ENCODE measurements around the gene ROR1. TPM values are rescaled to one million over a fixed set of nuclear protein-coding genes. Genes with fewer than 3 reads are reported as not detected.

Gene ROR1
- total and polyA plus RNA-seq, 7 experiments from 2014 or later = 0.07 to 0.22 (median 0.16) TPM; not detected in 4

DNA sequence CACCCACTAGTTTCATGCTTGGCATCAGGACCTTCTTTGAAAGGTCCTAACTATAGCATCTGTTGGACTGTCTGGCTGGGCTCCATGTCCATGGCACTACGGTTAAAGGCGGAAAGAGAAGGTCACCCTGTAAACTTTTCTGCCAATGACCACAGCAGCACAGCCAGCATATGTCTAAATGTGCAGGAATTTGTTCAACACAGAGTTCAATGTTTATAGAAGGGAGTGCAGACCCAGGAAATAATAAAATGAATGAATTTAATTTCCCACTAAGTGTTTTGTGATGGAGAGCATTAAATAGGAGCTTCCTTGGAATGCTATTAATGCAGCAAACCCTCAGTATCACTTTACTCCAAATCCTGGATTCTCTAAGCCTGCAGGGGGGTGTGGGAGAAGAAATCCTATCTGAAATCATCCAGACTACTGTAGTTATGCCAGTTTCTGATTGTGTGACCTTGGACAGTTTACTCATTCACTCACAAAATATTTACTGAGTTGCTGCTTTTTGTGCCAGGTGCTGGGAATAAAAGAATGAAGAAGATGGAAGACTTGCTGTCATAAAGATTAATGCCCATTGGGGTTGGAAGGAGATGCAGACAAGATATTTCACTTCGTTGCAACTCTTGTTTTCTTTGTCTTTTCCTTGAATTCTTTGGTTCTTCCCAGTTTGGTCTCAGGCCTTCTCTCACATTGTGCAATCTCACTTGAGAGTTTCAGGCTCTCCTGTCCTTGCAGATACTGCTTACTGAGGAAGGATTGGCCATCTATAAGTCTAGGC, 195.0 kb downstream of the ROR1 start:
- Mint-ChIP-seq H3K9me3 (peaks cover 0 to 3% (median 0%) of the 10 kb centered on the region in 11 donors), H3K27me3 (peaks cover 3 to 24% (median 12%) of the 10 kb centered on the region in 5 donors), H3K4me3 (no peak overlapping the region), H3K36me3 (no peaks in the 10 kb centered on the region), H3K27ac (no peak overlapping the region), H3K4me1 (peaks cover 0 to 9% (median 5%) of the 10 kb centered on the region in 7 donors)
- intact Hi-C loops (cut with micrococcal nuclease) = no loop called here
- no peaks in the 10 kb centered on the region for H3K4me1 ChIP-seq (ENCODE audit: control insufficient read depth in 2 of 2, insufficient read depth in 2 of 2, low read length in 2 of 2)
- H3K4me3 ChIP-seq (ENCODE audit: low read length) = no peak overlapping the region
- POLR2A ChIA-PET = no interaction called here
- H3K36me3 ChIP-seq (ENCODE audit: control insufficient read depth in 2 of 3, insufficient read depth in 3 of 3, low read length in 3 of 3) = no peaks in the 10 kb centered on the region
- H3K27me3 ChIP-seq (ENCODE audit: control insufficient read depth in 2 of 2, insufficient read depth in 2 of 2, low read length in 2 of 2) = no peaks in the 10 kb centered on the region
- ATAC-seq = no peak
- DNase-seq = no peak
- no peaks in the 10 kb centered on the region for H3K9me3 ChIP-seq (ENCODE audit: control insufficient read depth in 2 of 3, low read length in 3 of 3)
- CTCF ChIA-PET = no interaction called here
- no peak overlapping the region for H3K27ac ChIP-seq (ENCODE audit: low read depth, low read length)

DNA sequence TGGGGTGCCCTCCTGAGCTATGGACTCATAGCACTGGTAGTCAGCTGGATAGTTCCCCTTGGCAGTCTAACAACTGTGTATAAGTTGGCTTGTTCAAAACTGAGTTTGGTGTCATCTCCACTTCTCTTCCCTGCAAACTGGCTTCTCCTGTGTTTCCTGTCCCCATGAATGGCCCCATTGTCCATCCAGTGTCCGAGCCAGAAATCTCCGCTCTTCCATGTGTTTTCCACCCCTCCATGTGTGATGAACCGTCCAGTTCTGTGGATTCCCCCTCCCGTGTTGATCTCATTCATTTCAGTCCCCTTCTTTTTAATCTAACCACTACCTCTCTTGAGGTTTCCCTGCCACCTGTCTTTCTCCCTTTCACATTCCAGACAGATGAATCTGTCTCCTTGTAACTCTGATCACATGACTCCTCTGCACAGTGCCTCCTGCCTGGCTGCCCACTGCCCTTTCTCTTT, 195.7 kb downstream of the ROR1 start:
- Mint-ChIP-seq H3K9me3 (peaks cover 0 to 3% (median 0%) of the 10 kb centered on the region in 11 donors), H3K4me3 (no peak overlapping the region), H3K27me3 (peaks cover 3 to 21% (median 12%) of the 10 kb centered on the region in 5 donors), H3K27ac (no peak overlapping the region), H3K4me1 (peaks cover 0 to 9% (median 5%) of the 10 kb centered on the region in 7 donors), H3K36me3 (no peaks in the 10 kb centered on the region)
- ChIA-PET POLR2A (no interaction called here), CTCF (no interaction called here)
- Histone ChIP-seq H3K27ac (ENCODE audit: low read depth, low read length) (no peak overlapping the region), H3K9me3 (ENCODE audit: control insufficient read depth in 2 of 3, low read length in 3 of 3) (no peaks in the 10 kb centered on the region), H3K4me1 (ENCODE audit: control insufficient read depth in 2 of 2, insufficient read depth in 2 of 2, low read length in 2 of 2) (no peaks in the 10 kb centered on the region), H3K36me3 (ENCODE audit: control insufficient read depth in 2 of 3, insufficient read depth in 3 of 3, low read length in 3 of 3) (no peaks in the 10 kb centered on the region), H3K4me3 (ENCODE audit: low read length) (no peak overlapping the region), H3K27me3 (ENCODE audit: control insufficient read depth in 2 of 2, insufficient read depth in 2 of 2, low read length in 2 of 2) (no peaks in the 10 kb centered on the region)
- DNase-seq = no peak
- intact Hi-C loops (cut with micrococcal nuclease) = no loop called here
- no peak for ATAC-seq

DNA sequence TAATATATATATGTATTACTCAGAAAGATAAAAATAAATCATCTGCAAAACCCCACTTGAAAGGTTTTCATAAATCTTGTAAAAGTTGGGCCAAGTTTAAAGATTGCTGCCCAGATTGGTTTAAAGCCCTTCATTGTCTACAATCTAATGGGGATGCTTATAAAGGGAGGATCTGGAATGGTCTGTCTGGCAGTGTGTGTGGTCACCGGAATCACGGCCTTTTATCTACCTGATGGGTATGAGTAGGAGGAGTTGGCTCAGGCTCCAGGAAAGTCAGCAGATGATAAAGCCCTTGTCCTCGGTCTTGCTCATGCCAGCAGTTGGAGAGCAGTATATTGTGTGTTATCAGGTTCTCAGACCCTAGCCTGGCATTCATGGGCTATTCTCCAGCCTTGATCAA, 197.7 kb downstream of the ROR1 start:
- intact Hi-C loops (cut with micrococcal nuclease) = no loop called here
- no peak overlapping the region for H3K27ac Mint-ChIP-seq

DNA sequence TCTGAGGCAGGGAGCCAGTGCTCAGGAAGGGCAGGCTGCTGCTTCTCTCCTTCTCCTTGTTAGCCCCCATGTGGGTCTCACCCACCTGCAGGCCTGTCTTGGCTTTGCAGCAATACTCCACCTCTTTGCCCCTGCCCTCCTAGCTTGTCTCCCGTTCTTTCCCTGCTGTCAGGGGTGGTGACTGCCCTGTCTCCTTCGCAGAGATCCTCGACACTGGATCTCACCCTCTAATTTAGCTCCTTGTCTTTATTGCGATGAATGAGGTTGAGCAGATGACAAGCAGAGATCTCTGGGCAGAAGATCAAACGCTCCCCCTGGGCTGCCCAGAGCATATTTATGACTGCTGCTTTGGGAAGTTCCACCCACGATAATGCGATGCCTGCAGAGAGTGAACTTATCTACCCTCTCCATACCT, 199.2 kb downstream of the ROR1 start:
- CTCF ChIA-PET = no interaction called here
- DNase-seq (no peak), ATAC-seq (no peak)
- H3K9me3 Mint-ChIP-seq = peaks cover 0 to 3% (median 0%) of the 10 kb centered on the region in 11 donors
- peaks cover 0 to 16% (median 3%) of the 10 kb centered on the region in 5 donors for H3K27me3 Mint-ChIP-seq
- Histone ChIP-seq H3K4me1 (ENCODE audit: control insufficient read depth in 2 of 2, insufficient read depth in 2 of 2, low read length in 2 of 2) (no peaks in the 10 kb centered on the region), H3K9me3 (ENCODE audit: control insufficient read depth in 2 of 3, low read length in 3 of 3) (no peaks in the 10 kb centered on the region), H3K27ac (ENCODE audit: low read depth, low read length) (no peak overlapping the region), H3K4me3 (ENCODE audit: low read length) (no peak overlapping the region), H3K27me3 (ENCODE audit: control insufficient read depth in 2 of 2, insufficient read depth in 2 of 2, low read length in 2 of 2) (no peaks in the 10 kb centered on the region), H3K36me3 (ENCODE audit: control insufficient read depth in 2 of 3, insufficient read depth in 3 of 3, low read length in 3 of 3) (no peaks in the 10 kb centered on the region)
- H3K4me1 Mint-ChIP-seq = no peaks in the 10 kb centered on the region
- no peaks in the 10 kb centered on the region for H3K36me3 Mint-ChIP-seq
- POLR2A ChIA-PET = no interaction called here
- intact Hi-C loops (cut with micrococcal nuclease) = no loop called here
- H3K27ac Mint-ChIP-seq = no peak overlapping the region
- no peak overlapping the region for H3K4me3 Mint-ChIP-seq

More for the DNA sequence above, 197.7 kb downstream of the ROR1 start:
- no peak overlapping the region for H3K27ac ChIP-seq (ENCODE audit: low read depth, low read length)
- no peak for ATAC-seq
- Mint-ChIP-seq H3K4me1 (peaks cover 0 to 3% (median 2%) of the 10 kb centered on the region in 7 donors), H3K9me3 (peaks cover 0 to 3% (median 0%) of the 10 kb centered on the region in 11 donors), H3K36me3 (no peaks in the 10 kb centered on the region), H3K27me3 (peaks cover 3 to 24% (median 5%) of the 10 kb centered on the region in 5 donors), H3K4me3 (no peak overlapping the region)
- H3K4me3 ChIP-seq (ENCODE audit: low read length) = no peak overlapping the region
- ChIA-PET CTCF (no interaction called here), POLR2A (no interaction called here)
- H3K9me3 ChIP-seq (ENCODE audit: control insufficient read depth in 2 of 3, low read length in 3 of 3) = no peaks in the 10 kb centered on the region
- no peak for DNase-seq
- H3K4me1 ChIP-seq (ENCODE audit: control insufficient read depth in 2 of 2, insufficient read depth in 2 of 2, low read length in 2 of 2) = no peaks in the 10 kb centered on the region
- no peaks in the 10 kb centered on the region for H3K27me3 ChIP-seq (ENCODE audit: control insufficient read depth in 2 of 2, insufficient read depth in 2 of 2, low read length in 2 of 2)
- H3K36me3 ChIP-seq (ENCODE audit: control insufficient read depth in 2 of 3, insufficient read depth in 3 of 3, low read length in 3 of 3) = no peaks in the 10 kb centered on the region

DNA sequence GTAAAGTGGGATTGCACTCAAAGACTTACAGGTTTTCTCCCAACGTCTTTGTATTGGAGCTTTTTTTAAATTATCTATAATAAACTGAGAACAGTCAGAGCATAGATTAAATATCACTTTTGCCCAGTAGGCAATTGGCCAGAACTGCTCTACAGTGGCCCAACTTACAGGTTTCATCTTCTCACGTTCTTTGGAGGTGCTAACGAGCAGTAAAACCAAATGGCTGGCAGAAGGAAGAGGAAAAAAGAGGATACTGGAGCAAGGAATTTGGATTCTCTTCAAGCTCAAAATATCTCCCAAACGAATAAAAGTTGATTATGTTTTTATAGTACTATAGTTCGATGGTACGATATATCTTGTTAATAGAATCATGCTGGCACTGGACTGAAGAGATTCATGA, 201.1 kb downstream of the ROR1 start:
- H3K36me3 Mint-ChIP-seq = no peaks in the 10 kb centered on the region
- H3K27ac ChIP-seq (ENCODE audit: low read depth, low read length) = no peak overlapping the region
- H3K4me3 Mint-ChIP-seq = no peak overlapping the region
- no peaks in the 10 kb centered on the region for H3K9me3 ChIP-seq (ENCODE audit: control insufficient read depth in 2 of 3, low read length in 3 of 3)
- no peak for DNase-seq
- ChIA-PET CTCF (no interaction called here), POLR2A (no interaction called here)
- no peak overlapping the region for H3K4me3 ChIP-seq (ENCODE audit: low read length)
- intact Hi-C loops (cut with micrococcal nuclease) = no loop called here
- H3K36me3 ChIP-seq (ENCODE audit: control insufficient read depth in 2 of 3, insufficient read depth in 3 of 3, low read length in 3 of 3) = no peaks in the 10 kb centered on the region
- H3K4me1 ChIP-seq (ENCODE audit: control insufficient read depth in 2 of 2, insufficient read depth in 2 of 2, low read length in 2 of 2) = no peaks in the 10 kb centered on the region
- no peaks in the 10 kb centered on the region for H3K27me3 ChIP-seq (ENCODE audit: control insufficient read depth in 2 of 2, insufficient read depth in 2 of 2, low read length in 2 of 2)
- peaks cover 0 to 14% (median 3%) of the 10 kb centered on the region in 5 donors for H3K27me3 Mint-ChIP-seq
- no peaks in the 10 kb centered on the region for H3K4me1 Mint-ChIP-seq
- peaks cover 0 to 3% (median 0%) of the 10 kb centered on the region in 11 donors for H3K9me3 Mint-ChIP-seq
- no peak overlapping the region for H3K27ac Mint-ChIP-seq
- ATAC-seq = no peak

DNA sequence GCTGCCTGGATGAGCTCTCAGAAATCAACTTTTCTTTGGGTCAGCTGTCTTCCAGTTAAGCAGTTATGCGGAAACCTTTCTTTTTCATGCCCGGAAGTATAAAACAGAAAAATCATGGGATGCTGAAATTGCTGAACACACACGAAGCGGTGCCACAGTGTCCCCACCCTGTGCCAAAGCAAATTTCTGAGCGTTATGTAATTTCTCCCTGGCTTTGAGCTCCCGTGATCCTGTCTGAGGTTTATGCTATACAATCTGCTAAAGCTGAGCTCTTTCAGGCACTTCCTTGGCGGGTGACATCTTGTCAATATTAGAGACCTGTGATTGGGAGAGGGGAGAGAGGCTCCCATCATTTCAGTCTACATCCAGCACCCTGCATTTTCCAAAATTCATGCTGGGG, 201.7 kb downstream of the ROR1 start:
- Mint-ChIP-seq H3K36me3 (no peaks in the 10 kb centered on the region), H3K27me3 (peaks cover 0 to 14% (median 3%) of the 10 kb centered on the region in 5 donors), H3K4me3 (no peak overlapping the region), H3K4me1 (no peaks in the 10 kb centered on the region), H3K27ac (no peak overlapping the region), H3K9me3 (peaks cover 0 to 3% (median 0%) of the 10 kb centered on the region in 11 donors)
- no peaks in the 10 kb centered on the region for H3K4me1 ChIP-seq (ENCODE audit: control insufficient read depth in 2 of 2, insufficient read depth in 2 of 2, low read length in 2 of 2)
- no peak overlapping the region for H3K4me3 ChIP-seq (ENCODE audit: low read length)
- H3K27ac ChIP-seq (ENCODE audit: low read depth, low read length) = no peak overlapping the region
- no peaks in the 10 kb centered on the region for H3K36me3 ChIP-seq (ENCODE audit: control insufficient read depth in 2 of 3, insufficient read depth in 3 of 3, low read length in 3 of 3)
- H3K9me3 ChIP-seq (ENCODE audit: control insufficient read depth in 2 of 3, low read length in 3 of 3) = no peaks in the 10 kb centered on the region
- POLR2A ChIA-PET = no interaction called here
- ATAC-seq (no peak), DNase-seq (no peak)
- no peaks in the 10 kb centered on the region for H3K27me3 ChIP-seq (ENCODE audit: control insufficient read depth in 2 of 2, insufficient read depth in 2 of 2, low read length in 2 of 2)
- intact Hi-C loops (cut with micrococcal nuclease) = no loop called here
- CTCF ChIA-PET = no interaction called here

DNA sequence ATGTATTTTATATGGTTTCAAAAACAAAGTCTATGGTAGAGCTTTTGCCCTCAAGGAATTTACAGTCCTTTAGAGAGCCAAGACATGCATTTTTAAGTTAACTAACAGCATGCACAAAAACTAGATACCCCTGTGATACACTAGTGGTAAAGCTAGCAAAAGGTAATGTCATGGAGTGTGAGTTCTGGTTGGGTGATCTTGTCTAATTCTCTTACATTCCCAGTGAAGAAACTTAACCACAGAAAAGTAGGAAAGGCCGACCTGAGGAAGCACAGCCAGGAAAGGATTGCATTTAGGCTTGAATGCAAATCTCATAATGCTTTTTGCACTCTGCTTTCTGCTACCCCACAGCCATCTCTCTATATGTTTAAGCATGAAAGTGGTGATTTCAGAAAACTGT, 202.2 kb downstream of the ROR1 start:
- peaks cover 0 to 3% (median 0%) of the 10 kb centered on the region in 11 donors for H3K9me3 Mint-ChIP-seq
- CTCF ChIA-PET = no interaction called here
- intact Hi-C loops (cut with micrococcal nuclease) = no loop called here
- no peaks in the 10 kb centered on the region for H3K36me3 ChIP-seq (ENCODE audit: control insufficient read depth in 2 of 3, insufficient read depth in 3 of 3, low read length in 3 of 3)
- H3K4me1 Mint-ChIP-seq = no peaks in the 10 kb centered on the region
- H3K27ac Mint-ChIP-seq = no peak overlapping the region
- no peaks in the 10 kb centered on the region for H3K36me3 Mint-ChIP-seq
- POLR2A ChIA-PET = no interaction called here
- H3K4me3 Mint-ChIP-seq = no peak overlapping the region
- no peak overlapping the region for H3K27ac ChIP-seq (ENCODE audit: low read depth, low read length)
- peaks cover 0 to 14% (median 3%) of the 10 kb centered on the region in 5 donors for H3K27me3 Mint-ChIP-seq
- no peaks in the 10 kb centered on the region for H3K9me3 ChIP-seq (ENCODE audit: control insufficient read depth in 2 of 3, low read length in 3 of 3)
- ATAC-seq = no peak
- H3K27me3 ChIP-seq (ENCODE audit: control insufficient read depth in 2 of 2, insufficient read depth in 2 of 2, low read length in 2 of 2) = no peaks in the 10 kb centered on the region
- no peak for DNase-seq
- no peak overlapping the region for H3K4me3 ChIP-seq (ENCODE audit: low read length)
- no peaks in the 10 kb centered on the region for H3K4me1 ChIP-seq (ENCODE audit: control insufficient read depth in 2 of 2, insufficient read depth in 2 of 2, low read length in 2 of 2)
